HG02938 (cell line): Measurements from ENCODE around the gene MCF2L.

Experiments
- ATAC-seq: cut with Tn5 transposase; IDR thresholded peaks from one replicate; pipeline ENCODE4 v1.9.1; 2021; ENCODE audit warnings: mild to moderate bottlenecking, moderate library complexity; ENCODE audit not compliant: unreplicated experiment

Gene MCF2L

DNA sequence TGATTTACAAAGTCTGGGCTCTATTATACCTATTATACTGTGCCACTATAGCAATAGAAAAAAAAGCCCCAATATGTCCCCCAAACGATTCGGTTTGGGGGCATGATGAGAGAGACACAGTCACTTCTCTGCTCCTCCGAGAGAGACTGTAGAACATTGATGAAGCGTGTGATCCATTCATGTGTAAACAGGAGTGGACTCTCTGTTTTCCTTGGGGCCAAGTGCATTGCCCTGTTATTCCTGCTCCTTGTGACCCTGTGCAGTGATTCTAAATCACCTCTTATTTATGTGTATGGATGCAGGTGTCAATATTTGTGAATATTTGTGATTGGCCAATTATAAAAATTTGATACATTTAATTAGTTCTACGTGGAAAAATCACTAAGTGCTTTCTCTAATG, 170.6 kb downstream of the MCF2L start:
- no peak for ATAC-seq

DNA sequence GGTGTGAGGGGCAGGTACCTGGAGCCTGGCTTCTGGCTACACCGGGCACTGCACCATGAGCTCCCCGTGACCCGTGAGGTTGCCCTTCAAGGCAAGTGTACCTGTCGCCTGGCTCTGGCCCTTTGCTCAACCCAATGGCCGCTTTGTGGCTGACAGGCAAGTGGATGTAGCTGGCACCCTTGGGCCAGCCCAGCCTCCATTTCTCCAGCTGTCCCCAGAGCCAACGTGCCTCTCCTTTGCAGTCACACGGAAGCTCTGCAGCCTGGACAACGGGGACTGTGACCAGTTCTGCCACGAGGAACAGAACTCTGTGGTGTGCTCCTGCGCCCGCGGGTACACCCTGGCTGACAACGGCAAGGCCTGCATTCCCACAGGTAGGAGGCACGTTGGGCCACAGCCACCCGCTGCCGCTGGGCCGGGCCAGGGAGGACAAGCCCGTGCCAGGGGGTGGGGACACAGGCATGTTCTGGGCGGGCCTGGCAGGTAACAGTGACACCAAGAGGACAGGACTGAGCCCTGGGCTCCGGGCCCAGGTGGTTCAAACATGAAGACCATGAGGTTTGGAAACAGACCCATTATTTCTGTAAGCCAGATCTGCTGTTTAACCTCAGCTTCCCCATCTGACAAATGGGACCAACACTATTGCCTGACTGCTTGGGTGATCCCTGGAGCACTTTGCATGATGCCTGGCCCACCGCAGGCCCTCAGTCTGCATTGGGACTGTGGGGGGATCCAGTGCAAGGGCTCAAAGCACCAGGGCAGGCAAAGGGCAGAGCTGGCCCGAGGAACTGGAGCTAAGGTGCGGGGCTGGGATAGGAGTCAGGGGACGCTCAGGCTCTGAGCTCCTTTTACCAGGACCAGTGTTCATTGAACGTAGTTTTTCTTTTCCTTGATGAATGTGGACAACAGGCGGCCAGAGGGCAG, 171.9 kb downstream of the MCF2L start:
- ATAC-seq = no peak

DNA sequence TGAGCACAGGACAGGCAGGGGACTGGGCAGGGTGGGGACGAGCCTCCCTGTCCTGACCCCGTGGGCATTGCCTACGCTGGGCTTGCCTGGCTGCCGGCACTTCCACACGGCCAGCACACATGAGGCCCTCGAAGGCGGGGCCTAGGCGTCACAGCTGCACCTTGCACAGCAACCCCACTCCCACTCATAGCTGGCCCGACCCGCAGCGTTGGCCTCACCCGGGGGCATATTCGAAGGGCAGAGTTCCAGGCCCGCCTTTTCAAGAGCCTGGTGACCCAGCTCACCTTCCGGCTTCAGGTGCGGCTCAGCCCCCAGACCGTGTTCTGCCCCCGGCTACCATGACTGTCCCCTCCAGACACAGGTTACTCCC, 172.6 kb downstream of the MCF2L start:
- no peak for ATAC-seq

DNA sequence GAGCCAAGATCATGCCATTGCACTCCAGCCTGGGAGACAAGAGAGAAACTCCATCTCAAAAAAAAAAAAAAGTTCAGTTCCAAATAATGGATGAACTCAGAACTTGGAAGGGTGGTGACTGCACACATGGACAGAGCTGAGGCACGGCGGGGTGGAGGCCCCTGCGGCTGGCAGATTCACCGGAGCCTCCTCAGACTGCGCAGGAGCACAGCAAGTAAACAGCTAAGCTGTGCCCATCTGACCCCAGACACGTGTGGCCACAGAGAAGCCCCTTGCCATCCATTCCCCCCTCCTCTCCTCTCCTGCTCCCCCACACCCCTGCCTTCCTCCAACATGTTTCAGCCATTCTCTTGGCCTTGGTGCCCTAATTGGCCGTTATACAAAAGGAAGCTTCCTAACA, 173.9 kb downstream of the MCF2L start:
- ATAC-seq = no peak

DNA sequence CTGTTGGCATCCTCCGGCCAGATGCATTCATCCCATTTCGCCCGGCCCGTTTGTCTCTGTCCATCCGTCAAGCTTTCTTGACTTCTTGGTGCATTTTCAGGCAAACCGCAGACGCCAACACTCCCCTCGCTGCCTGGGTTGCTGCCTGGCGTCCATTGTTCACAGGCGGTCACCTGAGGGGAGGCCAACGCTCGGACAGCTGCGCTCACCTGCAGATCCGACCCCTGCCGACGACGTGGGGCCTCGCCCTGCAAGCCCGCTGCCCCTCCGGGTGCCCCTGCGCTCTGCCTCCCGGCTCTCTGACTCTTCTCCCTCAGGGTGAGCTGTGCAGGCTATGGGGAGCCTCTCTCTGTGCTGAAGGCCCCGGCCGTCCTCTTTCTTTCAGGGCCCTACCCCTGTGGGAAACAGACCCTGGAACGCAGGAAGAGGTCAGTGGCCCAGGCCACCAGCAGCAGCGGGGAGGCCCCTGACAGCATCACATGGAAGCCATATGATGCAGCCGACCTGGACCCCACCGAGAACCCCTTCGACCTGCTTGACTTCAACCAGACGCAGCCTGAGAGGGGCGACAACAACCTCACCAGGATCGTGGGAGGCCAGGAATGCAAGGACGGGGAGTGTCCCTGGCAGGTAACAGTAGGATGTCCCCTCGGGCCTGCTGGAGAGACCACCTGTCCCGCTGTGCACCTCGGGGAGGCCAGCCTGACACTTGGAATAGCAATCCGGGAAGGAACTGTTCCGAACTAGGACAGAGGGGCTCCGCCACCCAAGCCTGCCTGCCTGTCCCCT, 174.6 kb downstream of the MCF2L start:
- ATAC-seq = no peak

DNA sequence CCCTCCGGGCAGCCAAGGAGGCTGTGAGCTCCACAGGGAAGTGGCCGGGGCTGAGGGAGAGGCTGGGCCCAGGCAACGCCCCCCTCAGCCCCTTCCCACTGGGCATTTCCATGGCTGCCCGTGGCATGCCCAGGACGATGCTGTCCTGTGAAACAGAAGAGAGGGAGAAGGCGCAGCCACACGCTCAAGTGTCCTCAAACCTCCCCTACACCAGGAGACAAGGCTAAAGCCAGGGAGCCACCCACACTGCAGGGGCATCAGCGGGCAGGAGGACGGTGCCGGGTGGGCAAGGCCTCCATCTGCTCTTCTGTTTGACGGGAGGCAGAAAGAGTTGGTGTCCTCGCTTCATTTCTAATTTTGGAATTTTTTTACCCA, 175.2 kb downstream of the MCF2L start:
- ATAC-seq = no peak

DNA sequence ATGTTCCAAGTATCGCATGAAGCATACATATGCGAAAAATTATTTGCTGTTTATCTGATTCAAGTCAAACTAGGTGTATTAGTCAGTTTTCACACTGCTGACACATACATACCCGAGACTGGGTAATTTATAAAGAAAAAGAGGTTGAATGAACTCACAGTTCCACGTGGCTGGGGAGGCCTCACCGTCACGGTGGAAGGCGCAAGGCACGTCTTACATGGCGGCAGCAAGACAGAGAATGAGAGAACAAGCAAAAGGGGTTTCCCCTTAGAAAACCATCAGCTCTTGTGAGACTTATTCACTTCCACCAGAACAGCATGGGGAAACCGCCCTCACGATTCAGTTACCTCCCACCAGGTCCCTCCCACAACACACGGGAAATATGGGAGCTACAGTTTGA, 176.5 kb downstream of the MCF2L start:
- no peak for ATAC-seq

DNA sequence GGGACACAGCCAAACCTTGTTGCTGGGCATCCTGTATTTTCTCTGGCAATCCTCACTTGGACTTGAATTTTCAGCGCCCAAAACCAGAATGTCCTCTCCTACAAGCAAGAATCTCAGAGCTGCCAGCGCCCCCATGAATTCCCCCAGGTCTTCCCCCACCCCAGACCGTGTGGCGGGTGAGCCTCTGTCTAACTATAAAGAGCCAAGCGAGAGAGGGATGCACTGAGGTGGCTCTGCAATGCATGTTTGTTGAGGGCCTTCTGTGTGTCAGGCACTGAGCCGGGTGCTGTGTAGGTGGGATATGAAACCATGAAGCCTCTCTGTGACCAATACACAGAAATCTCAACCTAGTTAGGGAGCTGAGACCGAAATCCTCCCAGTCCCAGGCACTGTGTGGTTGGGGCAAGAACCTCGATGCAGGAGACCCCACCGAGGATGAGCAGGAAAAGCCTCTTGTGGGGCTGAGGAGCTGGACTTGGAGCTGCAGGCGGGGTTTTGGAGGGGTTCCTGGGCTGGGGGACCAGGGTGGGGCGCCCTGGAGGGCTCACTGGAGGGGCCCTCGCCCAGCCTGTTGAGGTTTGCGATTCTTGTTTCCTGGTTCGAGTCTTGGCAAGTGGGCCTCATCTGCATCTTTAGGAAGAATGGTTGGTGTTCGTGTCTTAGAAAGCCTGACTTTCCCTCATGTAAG, 177.0 kb downstream of the MCF2L start:
- ATAC-seq = no peak

DNA sequence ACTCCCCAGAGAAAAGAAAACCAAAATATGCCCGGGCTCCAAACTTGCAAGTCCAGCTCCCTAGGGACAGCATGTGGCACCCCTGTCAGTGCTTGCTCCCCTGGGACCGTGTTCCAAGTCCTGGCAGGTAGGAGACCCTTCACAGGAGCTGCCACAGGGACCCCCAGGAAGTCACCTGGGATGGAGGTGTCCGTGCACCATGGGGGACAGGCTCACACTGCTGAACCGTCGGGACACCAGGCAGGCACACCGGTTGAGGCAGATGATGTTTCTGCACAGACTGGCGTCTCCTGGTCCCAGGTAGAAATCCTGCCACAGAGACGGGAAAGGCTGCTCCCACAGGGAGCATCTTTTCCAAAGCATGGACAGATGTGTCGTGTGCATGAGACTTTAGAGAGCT, 177.7 kb downstream of the MCF2L start:
- no peak for ATAC-seq

DNA sequence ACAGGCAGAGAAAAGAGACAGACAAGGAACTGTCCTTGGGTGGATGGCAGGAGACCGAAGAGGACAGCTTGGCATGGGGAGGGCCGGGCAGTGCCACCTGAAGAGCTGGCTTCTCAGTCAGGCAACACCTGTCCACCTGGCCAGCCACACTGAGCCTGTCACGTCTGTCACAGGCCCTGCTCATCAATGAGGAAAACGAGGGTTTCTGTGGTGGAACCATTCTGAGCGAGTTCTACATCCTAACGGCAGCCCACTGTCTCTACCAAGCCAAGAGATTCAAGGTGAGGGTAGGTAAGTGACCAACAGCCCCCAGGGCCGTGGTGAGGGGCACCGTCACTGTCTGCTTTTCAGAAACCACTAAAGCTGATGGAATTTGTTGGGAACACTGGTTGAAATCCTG, 178.2 kb downstream of the MCF2L start:
- ATAC-seq = no peak

DNA sequence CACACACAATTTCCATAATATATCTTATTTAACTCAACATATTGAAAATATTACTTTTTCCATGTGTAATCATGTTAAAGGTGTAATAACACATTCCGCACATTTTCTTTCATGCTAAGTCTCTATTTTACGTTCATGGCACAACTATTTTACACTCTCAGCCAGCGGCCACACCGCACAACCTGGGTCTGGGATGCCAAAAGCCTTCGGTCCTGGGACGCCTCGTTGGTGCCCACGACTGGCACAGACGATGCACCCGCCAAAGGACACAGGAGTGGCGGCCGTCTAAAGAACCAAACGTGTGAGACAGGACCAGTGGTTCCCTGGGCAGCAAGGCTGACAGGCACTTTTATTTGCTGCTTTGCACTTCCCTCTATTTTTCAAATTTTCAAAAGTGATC, 179.4 kb downstream of the MCF2L start:
- no peak for ATAC-seq

DNA sequence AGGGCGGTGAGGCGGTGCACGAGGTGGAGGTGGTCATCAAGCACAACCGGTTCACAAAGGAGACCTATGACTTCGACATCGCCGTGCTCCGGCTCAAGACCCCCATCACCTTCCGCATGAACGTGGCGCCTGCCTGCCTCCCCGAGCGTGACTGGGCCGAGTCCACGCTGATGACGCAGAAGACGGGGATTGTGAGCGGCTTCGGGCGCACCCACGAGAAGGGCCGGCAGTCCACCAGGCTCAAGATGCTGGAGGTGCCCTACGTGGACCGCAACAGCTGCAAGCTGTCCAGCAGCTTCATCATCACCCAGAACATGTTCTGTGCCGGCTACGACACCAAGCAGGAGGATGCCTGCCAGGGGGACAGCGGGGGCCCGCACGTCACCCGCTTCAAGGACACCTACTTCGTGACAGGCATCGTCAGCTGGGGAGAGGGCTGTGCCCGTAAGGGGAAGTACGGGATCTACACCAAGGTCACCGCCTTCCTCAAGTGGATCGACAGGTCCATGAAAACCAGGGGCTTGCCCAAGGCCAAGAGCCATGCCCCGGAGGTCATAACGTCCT, 180.0 kb downstream of the MCF2L start:
- no peak for ATAC-seq
